WERI-Rb-1 (cell line): ENCODE data around the gene RUNX2.

Source experiments
- DNase-seq: peaks from one replicate; pipeline ENCODE4 v3.0.0-alpha.2; 2020
- H3K27ac ChIP-seq: fragments of 250-450 bp; sonication (Bioruptor Pico); 2 replicates; pipeline ENCODE4 v1.5.1; 2020; ENCODE audit warnings: mild to moderate bottlenecking, moderate library complexity
- H3K27me3 ChIP-seq: fragments of 250-450 bp; sonication (Bioruptor Pico); 2 replicates; pipeline ENCODE4 v1.5.1; 2021; ENCODE audit warnings: mild to moderate bottlenecking, low read depth, moderate library complexity; ENCODE audit not compliant: insufficient read depth, severe bottlenecking
- H3K36me3 ChIP-seq: fragments of 250-450 bp; sonication (Bioruptor Pico); 2 replicates; pipeline ENCODE4 v1.5.1; 2020; ENCODE audit warnings: mild to moderate bottlenecking, moderate library complexity
- H3K4me3 ChIP-seq: 2 replicates; pipeline ENCODE4 v1.5.1; 2011; ENCODE audit warnings: low read depth, mild to moderate bottlenecking, control low read depth, low read length
- H3K9me3 ChIP-seq: fragments of 250-450 bp; sonication (Bioruptor Pico); 2 replicates; pipeline ENCODE4 v1.5.1; 2021; ENCODE audit warnings: mild to moderate bottlenecking, moderate library complexity; ENCODE audit not compliant: severe bottlenecking
- TF ChIP-seq, protein P1 (sequence below): IDR thresholded peaks from 2 replicates; pipeline ENCODE4 v1.5.1; 2011; ENCODE audit warnings: low read depth, mild to moderate bottlenecking, control low read depth, inconsistent platforms, low read length

The RUNX2 gene

DNA sequence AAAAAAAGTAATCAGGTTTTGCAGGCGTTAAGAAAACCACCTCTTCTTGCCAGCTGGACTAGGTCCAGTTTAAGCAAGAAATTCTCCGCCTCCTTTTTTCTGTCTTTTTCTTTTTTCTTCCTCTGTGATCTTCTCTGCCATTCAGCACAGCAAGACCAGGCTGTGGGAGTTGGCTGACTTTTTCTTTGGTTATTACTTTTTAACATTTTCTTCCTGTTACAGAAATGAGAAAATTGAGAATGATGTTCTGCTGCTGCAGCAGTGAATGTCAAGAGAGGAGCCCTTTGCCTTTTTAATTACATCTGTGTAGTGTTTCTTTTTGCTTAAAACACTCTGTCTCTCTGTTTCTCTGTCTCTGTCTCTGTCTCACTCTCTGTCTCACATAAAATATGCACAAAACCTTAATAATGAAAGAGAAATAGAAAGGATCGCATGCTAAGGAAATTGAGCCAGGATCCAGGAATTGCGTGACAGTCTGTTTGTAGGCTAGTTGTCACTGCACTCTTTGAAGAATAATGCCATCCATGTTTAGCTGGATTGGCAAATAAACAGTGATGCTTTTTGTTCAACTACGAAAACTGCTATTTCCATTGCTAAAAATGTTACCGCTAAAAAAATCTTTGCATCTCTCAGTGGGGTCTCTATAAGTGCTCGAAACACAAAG is 152.8 kb downstream of the RUNX2 start:
- Histone ChIP-seq H3K4me3 (no peak overlapping the region), H3K27ac (peak overlapping the region; percentile 14), H3K9me3 (no peaks in the 10 kb centered on the region), H3K36me3 (no peaks in the 10 kb centered on the region), H3K27me3 (no peaks in the 10 kb centered on the region)
- no peak for DNase-seq
- TF ChIP-seq, protein P1, sequence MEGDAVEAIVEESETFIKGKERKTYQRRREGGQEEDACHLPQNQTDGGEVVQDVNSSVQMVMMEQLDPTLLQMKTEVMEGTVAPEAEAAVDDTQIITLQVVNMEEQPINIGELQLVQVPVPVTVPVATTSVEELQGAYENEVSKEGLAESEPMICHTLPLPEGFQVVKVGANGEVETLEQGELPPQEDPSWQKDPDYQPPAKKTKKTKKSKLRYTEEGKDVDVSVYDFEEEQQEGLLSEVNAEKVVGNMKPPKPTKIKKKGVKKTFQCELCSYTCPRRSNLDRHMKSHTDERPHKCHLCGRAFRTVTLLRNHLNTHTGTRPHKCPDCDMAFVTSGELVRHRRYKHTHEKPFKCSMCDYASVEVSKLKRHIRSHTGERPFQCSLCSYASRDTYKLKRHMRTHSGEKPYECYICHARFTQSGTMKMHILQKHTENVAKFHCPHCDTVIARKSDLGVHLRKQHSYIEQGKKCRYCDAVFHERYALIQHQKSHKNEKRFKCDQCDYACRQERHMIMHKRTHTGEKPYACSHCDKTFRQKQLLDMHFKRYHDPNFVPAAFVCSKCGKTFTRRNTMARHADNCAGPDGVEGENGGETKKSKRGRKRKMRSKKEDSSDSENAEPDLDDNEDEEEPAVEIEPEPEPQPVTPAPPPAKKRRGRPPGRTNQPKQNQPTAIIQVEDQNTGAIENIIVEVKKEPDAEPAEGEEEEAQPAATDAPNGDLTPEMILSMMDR: no peak

DNA sequence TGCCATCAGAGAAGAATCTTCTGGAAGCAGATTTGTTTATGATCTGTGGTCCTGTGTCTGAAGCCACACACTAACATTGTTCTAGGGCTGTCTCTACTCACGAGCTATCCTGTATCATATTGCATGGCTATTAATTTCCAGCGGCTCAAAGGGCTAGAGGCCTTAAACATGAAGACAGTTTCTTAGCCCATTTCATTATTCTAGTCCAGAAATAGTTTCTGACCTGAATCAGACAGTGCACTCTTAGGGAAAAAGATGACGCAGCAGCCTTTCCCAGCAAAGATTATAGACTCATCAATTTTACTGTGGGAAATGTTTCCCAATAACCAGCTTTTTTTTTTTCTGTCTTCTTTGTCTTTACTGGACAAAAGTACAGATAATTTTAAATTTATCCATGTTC is 154.9 kb downstream of the RUNX2 start:
- no peak overlapping the region for H3K27ac ChIP-seq
- H3K27me3 ChIP-seq: no peaks in the 10 kb centered on the region
- H3K36me3 ChIP-seq: no peaks in the 10 kb centered on the region
- H3K4me3 ChIP-seq: no peak overlapping the region
- DNase-seq: no peak
- TF ChIP-seq, protein P1: no peak
- no peaks in the 10 kb centered on the region for H3K9me3 ChIP-seq

DNA sequence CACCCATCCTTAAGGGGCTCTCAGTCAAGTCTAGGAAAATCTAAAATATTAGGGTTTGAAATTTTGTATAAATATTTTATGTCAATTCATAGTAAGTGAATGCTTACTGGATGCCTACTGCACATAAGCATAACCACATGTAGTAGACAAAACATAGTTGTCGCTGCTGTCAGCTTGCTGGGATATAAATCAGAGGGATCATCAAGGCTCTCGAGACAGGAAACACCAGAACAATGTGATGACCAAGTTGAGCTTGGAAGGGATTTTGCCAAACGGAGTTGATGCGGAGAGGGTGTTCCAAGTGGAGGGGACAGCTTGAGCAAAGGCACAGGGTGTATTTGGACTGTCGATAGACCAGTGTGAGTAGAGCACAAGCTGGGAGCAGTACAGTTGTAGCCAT is 155.4 kb downstream of the RUNX2 start:
- TF ChIP-seq, protein P1: no peak

DNA sequence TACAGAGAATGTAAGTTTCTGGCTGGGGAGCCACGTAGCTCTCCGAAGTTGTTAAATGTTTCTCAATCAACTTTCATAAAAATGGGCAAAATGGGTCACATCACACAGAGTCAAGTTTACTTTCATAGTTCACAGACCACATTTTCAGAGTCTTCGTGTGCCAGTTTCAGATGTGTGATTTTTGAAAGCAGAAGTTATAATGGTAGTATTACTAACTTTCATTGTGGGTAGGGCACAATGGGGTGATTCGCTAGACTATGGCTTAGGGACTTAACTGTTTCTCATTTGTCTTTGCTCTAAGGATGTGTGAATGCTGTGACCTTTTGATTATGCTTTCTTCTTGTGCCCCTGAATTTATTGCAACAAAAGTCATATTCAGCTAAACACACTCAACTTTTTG is 158.6 kb downstream of the RUNX2 start:
- Histone ChIP-seq H3K4me3 (no peak overlapping the region), H3K27ac (no peak overlapping the region), H3K36me3 (no peaks in the 10 kb centered on the region), H3K9me3 (no peaks in the 10 kb centered on the region), H3K27me3 (no peaks in the 10 kb centered on the region)
- no peak for DNase-seq
- TF ChIP-seq, protein P1: no peak

More for the DNA sequence above, 155.4 kb downstream of the RUNX2 start:
- Histone ChIP-seq H3K36me3 (no peaks in the 10 kb centered on the region), H3K27me3 (no peaks in the 10 kb centered on the region), H3K27ac (no peak overlapping the region), H3K9me3 (no peaks in the 10 kb centered on the region), H3K4me3 (no peak overlapping the region)
- DNase-seq: no peak

DNA sequence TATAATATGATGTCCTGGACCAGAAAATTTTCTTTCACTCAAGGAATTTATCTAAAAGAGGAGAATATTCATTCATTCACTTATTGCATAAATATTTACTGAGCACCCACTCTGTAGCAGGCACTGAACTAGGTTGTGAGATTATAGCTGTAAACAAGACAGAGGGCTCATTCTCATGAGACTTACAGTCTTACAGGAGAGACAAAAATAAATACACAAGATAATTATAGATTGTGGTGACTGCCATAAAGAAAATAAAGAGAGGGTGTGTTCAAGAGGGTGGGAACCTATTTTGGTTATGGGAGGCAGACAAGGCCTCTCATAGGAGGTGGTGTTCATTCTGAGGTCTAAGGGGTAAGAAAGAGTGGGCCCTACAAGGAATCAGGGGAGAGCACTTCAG is 159.5 kb downstream of the RUNX2 start:
- H3K27ac ChIP-seq: no peak overlapping the region
- TF ChIP-seq, protein P1: no peak
- H3K4me3 ChIP-seq: no peak overlapping the region
- no peaks in the 10 kb centered on the region for H3K9me3 ChIP-seq
- H3K36me3 ChIP-seq: no peaks in the 10 kb centered on the region
- DNase-seq: no peak
- H3K27me3 ChIP-seq: no peaks in the 10 kb centered on the region

DNA sequence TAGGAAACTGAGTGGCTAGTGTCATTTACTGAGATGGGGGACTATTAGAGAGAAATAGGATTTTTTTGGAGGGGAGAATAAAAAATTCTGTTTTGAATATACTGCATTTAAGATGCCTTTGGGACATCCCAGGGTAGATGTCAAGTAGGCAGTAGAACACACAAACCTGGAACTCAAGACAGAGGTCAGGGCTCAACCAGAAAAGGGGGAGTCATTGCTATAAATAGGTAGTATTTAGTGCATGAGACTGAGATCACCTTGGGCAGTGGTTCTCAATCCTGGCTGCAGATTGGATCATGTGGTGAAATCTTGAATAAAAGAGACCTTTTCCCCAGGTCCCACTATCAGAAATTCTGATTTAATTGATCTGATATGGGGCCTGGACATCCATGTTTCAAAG is 160.1 kb downstream of the RUNX2 start:
- H3K36me3 ChIP-seq: no peaks in the 10 kb centered on the region
- TF ChIP-seq, protein P1: no peak
- H3K9me3 ChIP-seq: no peaks in the 10 kb centered on the region
- H3K4me3 ChIP-seq: no peak overlapping the region
- DNase-seq: no peak
- no peaks in the 10 kb centered on the region for H3K27me3 ChIP-seq
- H3K27ac ChIP-seq: no peak overlapping the region
